Measurements from ENCODE around the gene MT1A. TPM values are rescaled to one million over a fixed set of nuclear protein-coding genes. Genes with fewer than 3 reads are reported as not detected.

The MT1A gene
- polyA plus RNA-seq, 1 of the 3 experiments (the other 2 are of a cell fraction): 5.4 TPM

GRCh38 chr16:56608876-56609462, 29.5 kb upstream of the MT1A start:
- Histone ChIP-seq H3K4me3 (ENCODE audit: low read depth in 2 of 2, low read length in 1 of 2) (peak overlapping the region; percentile 72 to 94), H3K79me2 (ENCODE audit: insufficient read depth) (peaks cover 30% of the 10 kb centered on the region), H3K27me3 (ENCODE audit: insufficient read depth) (no peaks in the 10 kb centered on the region), H3K36me3 (replicated peaks in 1 of 2; ENCODE audit: control insufficient read depth in 1 of 2, insufficient read depth in 2 of 2, low read length in 1 of 2) (no peaks in the 10 kb centered on the region), H3K9me3 (no peaks in the 10 kb centered on the region), H3K4me1 (ENCODE audit: control insufficient read depth in 1 of 2, insufficient read depth in 2 of 2, low read depth in 1 of 2, low read length in 1 of 2) (peaks cover 39 to 46% of the 10 kb centered on the region in 2 experiments; a peak in 3 of 4 replicates), H3K27ac (ENCODE audit: low read depth in 2 of 2, low read length in 1 of 2) (peak overlapping the region; percentile 77 to 96), H3K4me2 (peak overlapping the region; percentile 88), H2AFZ (ENCODE audit: low read depth) (no peak overlapping the region), H3F3A (replicated peaks; ENCODE audit: insufficient read depth) (peaks cover 66% of the 10 kb centered on the region), H4K20me1 (ENCODE audit: insufficient read depth) (no peaks in the 10 kb centered on the region; the same call in 1 of the 2 replicates), H3K9ac (peak overlapping the region; percentile 90), H3K9me2 (no peaks in the 10 kb centered on the region)
- DNase-seq: peak; percentile 43
- under 1% methylated on average over 21 of the region's 21 CpGs for WGBS (ENCODE audit: low lambda C conversion rate)
- ChIA-PET POLR2A (interaction anchor here (0.7 kb wide), 1 partner anchor 21 kb away, joined by 3 read pairs; no protein-coding TSS in a partner anchor), CTCF (interaction anchor here (1.5 to 1.8 kb wide), 2 partner anchors 9 to 180 kb away, joined by 6 to 7 read pairs; no protein-coding TSS in a partner anchor)
- no peak for TF ChIP-seq SMC3 (IDR thresholded peaks at IDR 0.05; ENCODE audit: low read depth, low read length)
- TF ChIP-seq TEAD4 (IDR thresholded peaks at IDR 0.05; ENCODE audit: borderline replicate concordance, insufficient read depth): 0 out of 2 replicates have a peak, but pooled peaks have one; percentile 8
- TF ChIP-seq GATA2 (CRISPR knock-in tag; IDR thresholded peaks at IDR 0.05): peak; percentile 48; the same call in 1 of the 2 replicates

GRCh38 chr16:56609463-56609921, 29.0 kb upstream of the MT1A start:
- Histone ChIP-seq H3K79me2 (ENCODE audit: insufficient read depth) (peaks cover 30% of the 10 kb centered on the region), H3K36me3 (replicated peaks in 1 of 2; ENCODE audit: control insufficient read depth in 1 of 2, insufficient read depth in 2 of 2, low read length in 1 of 2) (no peaks in the 10 kb centered on the region), H3K4me3 (ENCODE audit: low read depth in 2 of 2, low read length in 1 of 2) (peak overlapping the region; percentile 72 to 94), H3K4me1 (ENCODE audit: control insufficient read depth in 1 of 2, insufficient read depth in 2 of 2, low read depth in 1 of 2, low read length in 1 of 2) (peaks cover 44 to 46% of the 10 kb centered on the region in 2 experiments; a peak in 3 of 4 replicates), H4K20me1 (ENCODE audit: insufficient read depth) (no peaks in the 10 kb centered on the region; the same call in 1 of the 2 replicates), H3K9me2 (no peaks in the 10 kb centered on the region), H3K4me2 (peak overlapping the region; percentile 88), H3F3A (replicated peaks; ENCODE audit: insufficient read depth) (peaks cover 71% of the 10 kb centered on the region), H3K27ac (ENCODE audit: low read depth in 2 of 2, low read length in 1 of 2) (peak overlapping the region; percentile 77 to 96), H3K27me3 (ENCODE audit: insufficient read depth) (no peaks in the 10 kb centered on the region), H2AFZ (ENCODE audit: low read depth) (peak overlapping the region; percentile 12; the same call in 1 of the 2 replicates), H3K9ac (peak overlapping the region; percentile 90), H3K9me3 (no peaks in the 10 kb centered on the region)
- DNase-seq: peak; percentile 69
- CTCF ChIA-PET: interaction anchor here (1.5 to 1.8 kb wide), 3 partner anchors 9 to 180 kb away, joined by 6 to 8 read pairs (median 7); no protein-coding TSS in a partner anchor
- TF ChIP-seq TEAD4 (IDR thresholded peaks at IDR 0.05; ENCODE audit: borderline replicate concordance, insufficient read depth): 0 out of 2 replicates have a peak, but pooled peaks have one; percentile 1
- TF ChIP-seq CTCF (IDR thresholded peaks at IDR 0.05): peak; percentile 33
- no peak for TF ChIP-seq SIN3A (IDR thresholded peaks at IDR 0.05; ENCODE audit: borderline replicate concordance, low read depth, low read length)
- TF ChIP-seq, protein P1, sequence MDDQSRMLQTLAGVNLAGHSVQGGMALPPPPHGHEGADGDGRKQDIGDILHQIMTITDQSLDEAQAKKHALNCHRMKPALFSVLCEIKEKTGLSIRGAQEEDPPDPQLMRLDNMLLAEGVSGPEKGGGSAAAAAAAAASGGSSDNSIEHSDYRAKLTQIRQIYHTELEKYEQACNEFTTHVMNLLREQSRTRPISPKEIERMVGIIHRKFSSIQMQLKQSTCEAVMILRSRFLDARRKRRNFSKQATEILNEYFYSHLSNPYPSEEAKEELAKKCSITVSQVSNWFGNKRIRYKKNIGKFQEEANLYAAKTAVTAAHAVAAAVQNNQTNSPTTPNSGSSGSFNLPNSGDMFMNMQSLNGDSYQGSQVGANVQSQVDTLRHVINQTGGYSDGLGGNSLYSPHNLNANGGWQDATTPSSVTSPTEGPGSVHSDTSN (IDR thresholded peaks at IDR 0.05): no peak
- TF ChIP-seq, protein P2, sequence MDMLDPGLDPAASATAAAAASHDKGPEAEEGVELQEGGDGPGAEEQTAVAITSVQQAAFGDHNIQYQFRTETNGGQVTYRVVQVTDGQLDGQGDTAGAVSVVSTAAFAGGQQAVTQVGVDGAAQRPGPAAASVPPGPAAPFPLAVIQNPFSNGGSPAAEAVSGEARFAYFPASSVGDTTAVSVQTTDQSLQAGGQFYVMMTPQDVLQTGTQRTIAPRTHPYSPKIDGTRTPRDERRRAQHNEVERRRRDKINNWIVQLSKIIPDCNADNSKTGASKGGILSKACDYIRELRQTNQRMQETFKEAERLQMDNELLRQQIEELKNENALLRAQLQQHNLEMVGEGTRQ (IDR thresholded peaks at IDR 0.05; ENCODE audit: borderline replicate concordance, low read depth, low read length): no peak
- POLR2A ChIA-PET: interaction anchor here (0.7 kb wide), 1 partner anchor 21 kb away, joined by 3 read pairs; no protein-coding TSS in a partner anchor
- 6% methylated on average over 6 of the region's 6 CpGs for WGBS (ENCODE audit: low lambda C conversion rate)

Measured in SK-N-SH (cell line).